ENCODE results near the gene GUCY2C.

DNA sequence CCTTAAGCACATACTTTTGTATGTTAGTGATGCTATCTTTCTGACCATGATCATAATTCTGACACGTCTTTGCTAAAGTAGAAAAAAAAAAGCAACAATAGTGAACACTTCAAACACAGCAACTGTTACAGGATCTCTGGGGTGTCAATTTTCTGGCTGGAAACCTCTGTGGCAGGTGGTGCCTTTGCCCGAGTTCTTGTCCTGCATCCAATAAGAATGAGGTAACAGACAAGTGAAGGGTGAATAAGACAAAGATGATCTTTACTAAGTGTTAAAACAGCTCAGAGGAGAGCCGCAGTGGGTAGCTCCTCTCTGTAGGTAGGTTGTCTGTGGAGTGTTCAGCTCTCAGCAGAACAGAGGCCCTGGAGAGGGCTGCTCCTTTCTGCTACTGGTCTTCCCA, 107.8 kb downstream of the GUCY2C start:
- TF ChIP-seq ZNF274 (IDR thresholded peaks at IDR 0.05; ENCODE audit: low read depth, low read length) (no peak), YY1 (IDR thresholded peaks at IDR 0.05; ENCODE audit: insufficient read depth, insufficient read length) (no peak), SUZ12 (IDR thresholded peaks at IDR 0.05; ENCODE audit: extremely low read depth, insufficient read depth, insufficient read length) (no peak)
